GM12891 (cell line): ENCODE data around the gene VEZT.

Experiments
- PAX5 ChIP-seq: IDR thresholded peaks from 2 replicates; pipeline ENCODE4 v1.6.1; 2011; ENCODE audit warnings: low read length, moderate library complexity, mild to moderate bottlenecking; ENCODE audit not compliant: insufficient read depth, severe bottlenecking
- POLR2A ChIP-seq: IDR thresholded peaks from 2 replicates; pipeline ENCODE4 v1.6.1; 2011; ENCODE audit warnings: low read depth, low read length, control low read depth
- POLR2AphosphoS5 ChIP-seq: IDR thresholded peaks from 2 replicates; pipeline ENCODE4 v1.6.1; 2011; ENCODE audit warnings: low read depth, low read length, control low read depth
- POU2F2 ChIP-seq: IDR thresholded peaks from 2 replicates; pipeline ENCODE4 v1.6.1; 2011; ENCODE audit warnings: low read depth, mild to moderate bottlenecking, control low read depth, low read length, moderate library complexity
- SPI1 ChIP-seq: IDR thresholded peaks from 2 replicates; pipeline ENCODE4 v1.6.1; 2011; ENCODE audit warnings: low read depth, low read length, control low read depth
- TAF1 ChIP-seq: IDR thresholded peaks from 2 replicates; pipeline ENCODE4 v1.6.1; 2011; ENCODE audit warnings: low read depth, low read length, control low read depth

GRCh38 chr12:95187865-95188415 is 29.7 kb upstream of the VEZT start:
- no peak for TF ChIP-seq POLR2AphosphoS5
- no peak for TF ChIP-seq POU2F2
- no peak for TF ChIP-seq TAF1
- TF ChIP-seq PAX5 = no peak
- TF ChIP-seq POLR2A = no peak
- TF ChIP-seq SPI1 = no peak
